ENCODE data around the gene LMNTD1. TPM values are rescaled to one million over a fixed set of nuclear protein-coding genes. Genes with fewer than 3 reads are reported as not detected.

LMNTD1 gene
- polyA plus RNA-seq, 1 donor from 2014 or later, result not detected

DNA sequence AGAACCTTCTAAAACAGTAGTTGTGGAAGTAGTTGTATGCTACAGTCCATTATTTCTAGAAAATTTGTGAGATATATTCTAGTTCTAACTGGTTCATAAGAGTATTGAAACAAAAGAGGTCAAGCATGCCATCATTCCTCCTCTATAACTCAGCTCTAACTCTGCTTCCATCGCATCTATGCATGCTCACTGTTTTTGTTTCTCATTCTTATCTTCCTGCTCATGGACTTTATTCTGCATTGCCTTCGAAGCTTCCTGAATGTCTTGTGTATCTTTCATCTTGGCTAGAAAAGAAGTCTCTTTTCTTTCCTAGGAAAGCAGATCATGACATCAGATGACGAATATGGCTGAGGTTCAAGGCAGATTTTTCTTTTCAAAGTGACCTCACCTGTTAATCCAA is 402 bp downstream of the LMNTD1 start:
- no peak overlapping the region for H2AFZ ChIP-seq (ENCODE audit: low read depth, low read length)
- H3K9me3 ChIP-seq (ENCODE audit: low read length), result no peaks in the 10 kb centered on the region
- no peaks in the 10 kb centered on the region for H4K20me1 ChIP-seq (ENCODE audit: insufficient read depth)
- no peak overlapping the region for H3K4me3 ChIP-seq (ENCODE audit: low read length)
- H3K79me2 ChIP-seq (replicated peaks; ENCODE audit: insufficient read depth, low read length), result no peaks in the 10 kb centered on the region
- no peaks in the 10 kb centered on the region for H3K27me3 ChIP-seq (ENCODE audit: insufficient read depth, low read depth, low read length)
- no peaks in the 10 kb centered on the region for H3K9me2 ChIP-seq (ENCODE audit: insufficient read depth, low read length)
- no peak overlapping the region for H3K27ac ChIP-seq (ENCODE audit: low read length)
- H3F3A ChIP-seq (ENCODE audit: insufficient read depth, low read length, poor library complexity, severe bottlenecking), result no peaks in the 10 kb centered on the region
- no peak for TF ChIP-seq MXI1 (conservative IDR thresholded peaks at IDR 0.05; ENCODE audit: poor library complexity, severe bottlenecking)
- TF ChIP-seq, protein P1, sequence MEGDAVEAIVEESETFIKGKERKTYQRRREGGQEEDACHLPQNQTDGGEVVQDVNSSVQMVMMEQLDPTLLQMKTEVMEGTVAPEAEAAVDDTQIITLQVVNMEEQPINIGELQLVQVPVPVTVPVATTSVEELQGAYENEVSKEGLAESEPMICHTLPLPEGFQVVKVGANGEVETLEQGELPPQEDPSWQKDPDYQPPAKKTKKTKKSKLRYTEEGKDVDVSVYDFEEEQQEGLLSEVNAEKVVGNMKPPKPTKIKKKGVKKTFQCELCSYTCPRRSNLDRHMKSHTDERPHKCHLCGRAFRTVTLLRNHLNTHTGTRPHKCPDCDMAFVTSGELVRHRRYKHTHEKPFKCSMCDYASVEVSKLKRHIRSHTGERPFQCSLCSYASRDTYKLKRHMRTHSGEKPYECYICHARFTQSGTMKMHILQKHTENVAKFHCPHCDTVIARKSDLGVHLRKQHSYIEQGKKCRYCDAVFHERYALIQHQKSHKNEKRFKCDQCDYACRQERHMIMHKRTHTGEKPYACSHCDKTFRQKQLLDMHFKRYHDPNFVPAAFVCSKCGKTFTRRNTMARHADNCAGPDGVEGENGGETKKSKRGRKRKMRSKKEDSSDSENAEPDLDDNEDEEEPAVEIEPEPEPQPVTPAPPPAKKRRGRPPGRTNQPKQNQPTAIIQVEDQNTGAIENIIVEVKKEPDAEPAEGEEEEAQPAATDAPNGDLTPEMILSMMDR (IDR thresholded peaks at IDR 0.05; ENCODE audit: poor library complexity, severe bottlenecking), result no peak
- TF ChIP-seq RAD21 (conservative IDR thresholded peaks at IDR 0.05), result no peak
- TF ChIP-seq EZH2 (IDR thresholded peaks at IDR 0.05; ENCODE audit: borderline replicate concordance, insufficient read depth, low read length, poor library complexity, severe bottlenecking), result no peak
- no peak for TF ChIP-seq EP300 (conservative IDR thresholded peaks at IDR 0.05; ENCODE audit: poor library complexity, severe bottlenecking)
- TF ChIP-seq TAF1 (IDR thresholded peaks at IDR 0.05; ENCODE audit: low read depth), result no peak
- TF ChIP-seq POLR2AphosphoS5 (IDR thresholded peaks at IDR 0.05), result no peak
- no peak for TF ChIP-seq SMC3 (conservative IDR thresholded peaks at IDR 0.05; ENCODE audit: poor library complexity)
- TF ChIP-seq, protein P2, sequence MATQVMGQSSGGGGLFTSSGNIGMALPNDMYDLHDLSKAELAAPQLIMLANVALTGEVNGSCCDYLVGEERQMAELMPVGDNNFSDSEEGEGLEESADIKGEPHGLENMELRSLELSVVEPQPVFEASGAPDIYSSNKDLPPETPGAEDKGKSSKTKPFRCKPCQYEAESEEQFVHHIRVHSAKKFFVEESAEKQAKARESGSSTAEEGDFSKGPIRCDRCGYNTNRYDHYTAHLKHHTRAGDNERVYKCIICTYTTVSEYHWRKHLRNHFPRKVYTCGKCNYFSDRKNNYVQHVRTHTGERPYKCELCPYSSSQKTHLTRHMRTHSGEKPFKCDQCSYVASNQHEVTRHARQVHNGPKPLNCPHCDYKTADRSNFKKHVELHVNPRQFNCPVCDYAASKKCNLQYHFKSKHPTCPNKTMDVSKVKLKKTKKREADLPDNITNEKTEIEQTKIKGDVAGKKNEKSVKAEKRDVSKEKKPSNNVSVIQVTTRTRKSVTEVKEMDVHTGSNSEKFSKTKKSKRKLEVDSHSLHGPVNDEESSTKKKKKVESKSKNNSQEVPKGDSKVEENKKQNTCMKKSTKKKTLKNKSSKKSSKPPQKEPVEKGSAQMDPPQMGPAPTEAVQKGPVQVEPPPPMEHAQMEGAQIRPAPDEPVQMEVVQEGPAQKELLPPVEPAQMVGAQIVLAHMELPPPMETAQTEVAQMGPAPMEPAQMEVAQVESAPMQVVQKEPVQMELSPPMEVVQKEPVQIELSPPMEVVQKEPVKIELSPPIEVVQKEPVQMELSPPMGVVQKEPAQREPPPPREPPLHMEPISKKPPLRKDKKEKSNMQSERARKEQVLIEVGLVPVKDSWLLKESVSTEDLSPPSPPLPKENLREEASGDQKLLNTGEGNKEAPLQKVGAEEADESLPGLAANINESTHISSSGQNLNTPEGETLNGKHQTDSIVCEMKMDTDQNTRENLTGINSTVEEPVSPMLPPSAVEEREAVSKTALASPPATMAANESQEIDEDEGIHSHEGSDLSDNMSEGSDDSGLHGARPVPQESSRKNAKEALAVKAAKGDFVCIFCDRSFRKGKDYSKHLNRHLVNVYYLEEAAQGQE (IDR thresholded peaks at IDR 0.05; ENCODE audit: borderline replicate concordance), result no peak
- H3K36me3 ChIP-seq (ENCODE audit: insufficient read depth, low read length), result no peaks in the 10 kb centered on the region
- no peak overlapping the region for H3K9ac ChIP-seq (ENCODE audit: low read length)
- no peak overlapping the region for H3K4me2 ChIP-seq (ENCODE audit: low read length)

DNA sequence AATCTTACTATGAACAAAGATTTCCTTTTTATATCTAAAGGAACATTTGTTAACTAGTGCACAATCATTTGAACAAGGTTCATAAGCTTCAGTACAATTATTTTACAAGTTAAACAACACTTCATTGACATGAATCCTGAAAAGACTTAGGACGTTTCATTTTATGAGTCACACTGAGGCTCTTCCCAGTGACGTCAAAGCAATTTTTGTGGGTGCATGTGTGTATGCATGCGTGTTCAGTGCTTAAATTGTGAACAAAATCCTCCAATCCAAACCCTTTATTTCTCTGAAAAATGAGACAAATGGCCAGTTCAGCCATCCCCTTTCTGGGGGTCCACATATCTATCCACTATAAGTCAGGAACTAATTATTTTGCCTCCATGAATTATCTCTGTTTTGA is 2.9 kb downstream of the LMNTD1 start:
- no peak overlapping the region for H3K9ac ChIP-seq (ENCODE audit: low read length)
- TF ChIP-seq MXI1 (conservative IDR thresholded peaks at IDR 0.05; ENCODE audit: poor library complexity, severe bottlenecking) (no peak), SMC3 (conservative IDR thresholded peaks at IDR 0.05; ENCODE audit: poor library complexity) (no peak)
- H3K9me2 ChIP-seq (ENCODE audit: insufficient read depth, low read length), result no peaks in the 10 kb centered on the region
- no peak overlapping the region for H2AFZ ChIP-seq (ENCODE audit: low read depth, low read length)
- H3K27ac ChIP-seq (ENCODE audit: low read length), result no peak overlapping the region
- H3K4me3 ChIP-seq (ENCODE audit: low read length), result no peak overlapping the region
- no peaks in the 10 kb centered on the region for H3F3A ChIP-seq (ENCODE audit: insufficient read depth, low read length, poor library complexity, severe bottlenecking)
- H3K79me2 ChIP-seq (replicated peaks; ENCODE audit: insufficient read depth, low read length), result no peaks in the 10 kb centered on the region
- H3K9me3 ChIP-seq (ENCODE audit: low read length), result no peaks in the 10 kb centered on the region
- H3K36me3 ChIP-seq (ENCODE audit: insufficient read depth, low read length), result no peaks in the 10 kb centered on the region
- H4K20me1 ChIP-seq (ENCODE audit: insufficient read depth), result no peaks in the 10 kb centered on the region
- H3K27me3 ChIP-seq (ENCODE audit: insufficient read depth, low read depth, low read length), result no peaks in the 10 kb centered on the region
- no peak overlapping the region for H3K4me2 ChIP-seq (ENCODE audit: low read length)

DNA sequence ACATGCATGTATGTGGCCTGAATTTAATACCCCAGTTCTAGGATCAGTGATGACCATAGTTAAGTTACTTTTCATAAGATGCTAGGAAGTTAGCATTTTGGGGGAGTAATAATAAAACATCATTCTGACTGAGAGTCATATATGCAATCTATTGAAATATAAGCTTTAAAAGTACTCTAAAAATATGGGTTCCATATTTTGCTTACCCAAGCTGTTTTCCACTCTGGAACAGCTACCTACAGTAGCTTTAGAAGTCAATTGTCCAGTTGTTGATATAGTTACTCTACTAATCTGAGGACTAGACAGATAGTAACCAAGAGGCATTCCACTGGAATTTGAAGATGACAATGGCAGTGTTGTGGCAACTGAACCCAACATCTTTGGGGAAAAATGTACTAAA is 4.0 kb downstream of the LMNTD1 start:
- no peak overlapping the region for H3K4me3 ChIP-seq (ENCODE audit: low read length)
- H4K20me1 ChIP-seq (ENCODE audit: insufficient read depth), result no peaks in the 10 kb centered on the region
- no peak overlapping the region for H3K4me2 ChIP-seq (ENCODE audit: low read length)
- H3K27ac ChIP-seq (ENCODE audit: low read length), result no peak overlapping the region
- H3K36me3 ChIP-seq (ENCODE audit: insufficient read depth, low read length), result no peaks in the 10 kb centered on the region
- H3F3A ChIP-seq (ENCODE audit: insufficient read depth, low read length, poor library complexity, severe bottlenecking), result no peaks in the 10 kb centered on the region
- no peaks in the 10 kb centered on the region for H3K27me3 ChIP-seq (ENCODE audit: insufficient read depth, low read depth, low read length)
- TF ChIP-seq EP300 (conservative IDR thresholded peaks at IDR 0.05; ENCODE audit: poor library complexity, severe bottlenecking) (no peak), MXI1 (conservative IDR thresholded peaks at IDR 0.05; ENCODE audit: poor library complexity, severe bottlenecking) (no peak), POLR2AphosphoS5 (IDR thresholded peaks at IDR 0.05) (no peak), SMC3 (conservative IDR thresholded peaks at IDR 0.05; ENCODE audit: poor library complexity) (no peak), TAF1 (IDR thresholded peaks at IDR 0.05; ENCODE audit: low read depth) (no peak), EZH2 (IDR thresholded peaks at IDR 0.05; ENCODE audit: borderline replicate concordance, insufficient read depth, low read length, poor library complexity, severe bottlenecking) (no peak), RAD21 (conservative IDR thresholded peaks at IDR 0.05) (no peak)
- TF ChIP-seq, protein P1 (IDR thresholded peaks at IDR 0.05; ENCODE audit: poor library complexity, severe bottlenecking), result no peak
- TF ChIP-seq, protein P2 (IDR thresholded peaks at IDR 0.05; ENCODE audit: borderline replicate concordance), result no peak
- no peaks in the 10 kb centered on the region for H3K9me3 ChIP-seq (ENCODE audit: low read length)
- no peak overlapping the region for H3K9ac ChIP-seq (ENCODE audit: low read length)
- H3K9me2 ChIP-seq (ENCODE audit: insufficient read depth, low read length), result no peaks in the 10 kb centered on the region
- H2AFZ ChIP-seq (ENCODE audit: low read depth, low read length), result no peak overlapping the region
- H3K79me2 ChIP-seq (replicated peaks; ENCODE audit: insufficient read depth, low read length), result no peaks in the 10 kb centered on the region

All from neural cell (in vitro differentiated cells).